ENCODE measurements around the gene DNAJC11.
"Not testable (repeated sequence)": the region's sequence is repeated elsewhere in the genome, so short reads cannot be mapped to it uniquely, and the experiment has no call there.

DNAJC11 gene

GRCh38 chr1:6651909-6652308, 49.7 kb downstream of the DNAJC11 start:
- no peak for DNase-seq

- no peak for DNase-seq
These were observed 53.1 kb downstream of the DNAJC11 start for GRCh38 chr1:6648556-6648955.

- DNase-seq, result peak; percentile 66
These were observed 55.0 kb downstream of the DNAJC11 start for GRCh38 chr1:6646499-6647148.

GRCh38 chr1:6645018-6645417, 56.6 kb downstream of the DNAJC11 start:
- no peak for DNase-seq

- not testable (repeated sequence) for DNase-seq
These were observed 60.7 kb downstream of the DNAJC11 start for GRCh38 chr1:6640867-6641266.

GRCh38 chr1:6638226-6638625, 63.4 kb downstream of the DNAJC11 start:
- DNase-seq, result no peak

- DNase-seq, result no peak
These were observed 63.8 kb downstream of the DNAJC11 start for GRCh38 chr1:6637770-6638169.

- not testable (repeated sequence) for DNase-seq
These were observed 64.8 kb downstream of the DNAJC11 start for GRCh38 chr1:6636778-6637177.

GRCh38 chr1:6635910-6636760, 65.5 kb downstream of the DNAJC11 start:
- no peak for DNase-seq

- DNase-seq, result no peak
These were observed 66.3 kb downstream of the DNAJC11 start for GRCh38 chr1:6635161-6635909.

- DNase-seq, result peak; percentile 45
These were observed 67.1 kb downstream of the DNAJC11 start for GRCh38 chr1:6634371-6635052.

GRCh38 chr1:6632588-6633514, 68.8 kb downstream of the DNAJC11 start:
- DNase-seq, result no peak

GRCh38 chr1:6631058-6631457, 70.6 kb downstream of the DNAJC11 start:
- no peak for DNase-seq

- DNase-seq, result no peak
These were observed 71.6 kb downstream of the DNAJC11 start for GRCh38 chr1:6630027-6630426.

- no peak for DNase-seq
These were observed 72.6 kb downstream of the DNAJC11 start for GRCh38 chr1:6628971-6629479.

- DNase-seq, result no peak
These were observed 73.6 kb downstream of the DNAJC11 start for GRCh38 chr1:6627841-6628545.

GRCh38 chr1:6627031-6627430, 74.6 kb downstream of the DNAJC11 start:
- no peak for DNase-seq

- no peak for DNase-seq
These were observed 75.9 kb downstream of the DNAJC11 start for GRCh38 chr1:6625584-6626149.

- peak; percentile 92 for DNase-seq
These were observed 76.7 kb downstream of the DNAJC11 start, which contains the start of gene THAP3 for GRCh38 chr1:6624710-6625583. Gene THAP3, plus strand, starts transcription at chr1:6624868. Its CDS starts 351 bp downstream, at chr1:6625219.

All from CD4-positive, alpha-beta T cell treated with Interleukin-21 for 1 hour (primary cell).